Measurements from ENCODE around the gene TGFBR2.

DNA sequence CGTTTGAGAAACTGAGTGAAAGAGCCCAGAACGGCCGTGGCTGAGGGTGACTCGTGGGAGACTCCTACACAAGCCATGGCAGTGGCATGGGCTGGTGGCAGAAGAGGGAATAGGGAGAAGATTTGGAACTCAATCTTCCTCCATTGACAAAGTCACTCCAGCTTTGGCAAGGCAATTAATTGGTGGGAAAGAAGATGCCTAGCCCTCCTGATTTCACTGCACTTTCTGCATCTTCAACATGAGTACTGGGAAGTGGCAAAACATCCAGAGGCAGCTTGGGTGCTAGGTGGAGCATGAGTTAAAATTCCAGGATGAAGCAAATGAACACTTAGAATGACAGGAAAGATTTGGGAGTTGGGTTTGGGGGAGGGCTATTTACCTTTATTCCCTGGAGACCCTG is 1.4 kb upstream of the TGFBR2 start:
- TF ChIP-seq CREB1 (IDR thresholded peaks at IDR 0.05) (no peak), CREB1 (CRISPR knock-in tag; IDR thresholded peaks at IDR 0.05) (no peak), MEF2D (CRISPR knock-in tag; IDR thresholded peaks at IDR 0.05) (no peak), KLF12 (CRISPR knock-in tag; IDR thresholded peaks at IDR 0.05; ENCODE audit: borderline replicate concordance) (no peak)

Data from HepG2 (cell line).